ENCODE results near the gene RETN.

The RETN gene

DNA sequence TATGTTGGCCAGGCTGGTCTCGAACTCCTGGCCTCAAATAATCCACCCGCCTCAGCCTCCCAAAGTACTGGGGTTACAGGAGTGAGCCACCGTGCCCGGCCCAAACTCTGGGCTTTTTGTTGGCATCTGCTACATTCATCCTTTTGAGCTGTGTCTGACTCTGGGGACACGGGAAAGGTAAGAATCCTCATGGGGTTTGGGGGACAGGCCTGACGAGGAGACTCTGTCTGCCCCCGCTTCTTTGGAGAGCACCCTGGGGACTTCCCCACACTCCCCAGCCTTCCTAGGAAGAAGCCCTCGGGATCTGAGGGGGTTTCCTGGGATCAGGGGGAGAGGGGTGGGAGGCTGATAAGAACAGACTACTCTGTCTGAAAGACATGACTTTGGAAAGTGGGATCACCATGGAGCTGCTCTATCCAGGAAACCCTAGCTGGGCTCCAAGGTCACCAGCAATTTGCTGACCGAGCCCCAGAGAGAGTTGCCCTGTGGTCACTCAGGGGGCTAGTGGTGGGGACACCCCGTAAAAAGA is 41.1 kb downstream of the RETN start:
- no peak for DNase-seq (ENCODE audit: low spot score)

DNA sequence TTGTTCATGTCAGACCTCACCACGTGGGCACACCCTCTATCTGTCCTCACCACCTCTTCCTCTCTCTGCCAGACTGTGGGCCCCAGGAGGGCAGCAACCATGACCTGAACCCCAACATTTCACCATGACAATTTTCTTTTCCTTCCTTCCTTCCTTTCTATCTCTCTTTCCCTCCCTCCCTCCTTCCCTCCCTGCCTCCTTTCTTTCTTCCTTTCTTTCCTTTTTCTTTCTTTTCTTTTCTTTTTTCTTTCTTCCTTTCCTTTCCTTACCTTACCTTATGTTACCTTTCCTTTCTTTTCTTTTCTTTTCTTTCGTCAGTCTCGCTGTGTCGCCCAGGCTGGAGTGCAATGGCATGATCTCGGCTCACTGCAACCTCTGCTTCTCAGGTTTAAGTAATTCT is 41.8 kb downstream of the RETN start:
- DNase-seq (ENCODE audit: low spot score), result no peak

DNA sequence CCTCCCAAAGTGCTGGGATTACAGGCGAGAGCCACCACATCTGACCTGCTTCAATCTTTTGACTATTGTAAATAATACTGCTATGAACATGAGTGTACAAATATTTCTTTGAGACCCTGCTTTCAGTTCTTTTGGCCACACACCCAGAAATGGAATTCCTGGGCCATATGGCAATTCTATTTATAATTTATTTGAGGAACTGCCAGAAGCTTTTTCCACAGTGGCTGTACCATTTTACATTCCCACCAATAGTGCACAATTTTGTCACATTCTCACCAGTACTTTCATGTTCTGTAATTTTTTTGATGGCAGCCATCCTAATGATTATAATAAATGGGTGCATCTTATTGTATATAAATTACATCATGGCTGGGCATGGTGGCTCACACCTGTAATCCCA is 46.8 kb downstream of the RETN start:
- no peak for DNase-seq (ENCODE audit: low spot score)

DNA sequence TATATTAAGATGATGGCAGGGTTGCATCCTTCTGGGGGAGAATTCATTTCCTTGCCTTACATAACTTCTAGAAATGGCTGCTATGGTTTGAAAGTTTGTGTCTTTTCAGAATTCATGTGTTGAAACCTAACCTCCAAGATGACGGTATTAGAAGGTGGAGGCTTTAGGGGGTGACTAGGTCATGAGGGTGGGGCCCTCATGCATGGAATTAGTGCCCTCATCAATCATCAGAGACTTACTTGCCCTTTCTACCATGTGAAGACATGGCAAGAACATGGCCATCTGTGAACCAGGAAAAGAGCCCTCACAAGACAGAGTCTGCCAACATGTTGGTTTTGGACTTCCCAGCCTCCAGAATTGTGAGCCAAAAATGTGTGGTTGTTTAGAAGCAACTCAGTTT is 47.9 kb downstream of the RETN start:
- no peak for DNase-seq (ENCODE audit: low spot score)

DNA sequence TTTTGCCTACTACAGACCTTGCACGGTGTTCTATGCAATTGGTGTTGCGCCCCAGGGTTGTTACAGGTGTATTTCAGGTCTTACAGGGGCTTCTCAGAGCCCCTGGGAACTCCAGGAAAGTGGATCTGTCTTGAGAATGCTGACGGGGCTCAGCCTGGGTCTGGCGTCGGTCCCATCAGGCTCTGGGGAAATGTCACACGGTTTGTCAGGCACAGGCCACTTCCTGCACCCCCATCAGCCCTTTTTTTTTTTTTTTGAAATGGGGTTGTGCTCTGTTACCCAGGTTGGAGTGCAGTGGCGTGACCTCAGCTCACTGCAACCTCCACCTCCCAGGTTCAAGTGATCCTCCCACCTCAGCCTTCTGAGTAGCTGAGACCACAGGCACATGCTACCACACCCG is 49.8 kb downstream of the RETN start:
- DNase-seq (ENCODE audit: low spot score), result no peak

Measured in CD4-positive, alpha-beta T cell treated with Interleukin-2 at 100 ng/mL for 4 hours (primary cell).